Activated CD8-positive, alpha-beta T cell treated with anti-CD3 and anti-CD28 coated beads for 36 hours (primary cell): ENCODE measurements around the gene CFAP97D2. TPM values are rescaled to one million over a fixed set of nuclear protein-coding genes. Genes with fewer than 3 reads are reported as not detected.
"Not testable (repeated sequence)": the region's sequence is repeated elsewhere in the genome, so short reads cannot be mapped to it uniquely, and the experiment has no call there.

Experiments used
- ATAC-seq: fragments of 200-7000 bp; cut with Tn5 transposase; one replicate; pipeline ENCODE4 v1.10.0; 2021; ENCODE audit warnings: mild to moderate bottlenecking, moderate library complexity
- CTCF ChIA-PET: fragments of 350-600 bp; sonication (Branson Sonifier 250); formaldehyde crosslinking; loops from one replicate; lab custom pipeline; 2021; ENCODE audit warnings: antibody characterized with exemption; lab: Charles Lee
- POLR2A ChIA-PET: fragments of 350-600 bp; sonication (Branson Sonifier 250); formaldehyde crosslinking; loops from one replicate; lab custom pipeline; 2021; ENCODE audit warnings: antibody characterized with exemption; lab: Charles Lee
- DNase-seq: peaks from one replicate; pipeline ENCODE4 v3.0.0-alpha.2; 2020
- H3K27ac Mint-ChIP-seq: one replicate; pipeline ENCODE4 v1.8.0; 2021; ENCODE audit warnings: mild to moderate bottlenecking, mixed read lengths
- H3K27me3 Mint-ChIP-seq: one replicate; pipeline ENCODE4 v1.8.0; 2021; ENCODE audit warnings: mixed read lengths
- H3K36me3 Mint-ChIP-seq: one replicate; pipeline ENCODE4 v1.8.0; 2021; ENCODE audit warnings: low read depth, mixed read lengths
- H3K4me1 Mint-ChIP-seq: one replicate; pipeline ENCODE4 v1.8.0; 2021; ENCODE audit warnings: low read depth, mixed read lengths
- H3K4me3 Mint-ChIP-seq: one replicate; pipeline ENCODE4 v1.8.0; 2021; ENCODE audit warnings: mild to moderate bottlenecking, moderate library complexity, mixed read lengths
- H3K9me3 Mint-ChIP-seq: one replicate; pipeline ENCODE4 v1.8.0; 2021; ENCODE audit warnings: mixed read lengths
- intact Hi-C: fragments of 100-400 bp; cut with micrococcal nuclease; formaldehyde crosslinking; loops from one replicate; pipeline ENCODE4 v1.10.0; 2022
- total RNA-seq, 2 experiments: library from RNA; stranded (reverse); gene quantifications; one replicate each; pipeline ENCODE4 v1.2.3, GENCODE V29; 2021
- TF ChIP-seq, protein P1 (sequence below): fragments of 200-600 bp; IDR thresholded peaks from one replicate; pipeline ENCODE4 v1.8.0; 2022; ENCODE audit warnings: antibody characterized with exemption, mild to moderate bottlenecking

The CFAP97D2 gene
- total RNA-seq, 2 experiments from 2014 or later = not detected

DNA sequence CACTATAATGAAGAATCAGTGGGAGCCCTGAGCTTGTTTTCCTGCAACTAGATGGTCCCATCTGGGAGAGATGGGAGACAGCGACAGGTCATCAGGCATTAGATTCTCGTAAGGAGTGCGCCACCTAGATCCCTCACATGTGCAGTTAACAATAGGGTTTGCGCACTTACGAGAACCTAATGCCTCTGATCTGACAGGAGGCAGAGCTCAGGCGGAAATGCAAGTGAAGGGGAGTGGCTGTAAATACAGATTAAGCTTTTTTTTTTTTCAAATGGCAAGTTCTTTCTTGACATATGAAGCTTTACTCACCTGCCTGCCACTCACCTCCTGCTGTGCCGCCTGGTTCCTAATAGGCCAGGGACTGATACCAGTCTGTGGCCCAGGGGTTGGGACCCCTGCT lies 70.0 kb downstream of the CFAP97D2 start:
- intact Hi-C loops = no loop called here
- Mint-ChIP-seq H3K9me3 (no peaks in the 10 kb centered on the region), H3K36me3 (peaks cover 55% of the 10 kb centered on the region), H3K27me3 (no peaks in the 10 kb centered on the region), H3K27ac (no peak overlapping the region), H3K4me1 (peaks cover 11% of the 10 kb centered on the region), H3K4me3 (no peak overlapping the region)
- no peak for DNase-seq
- ATAC-seq = no peak
- ChIA-PET POLR2A (interaction anchor here (1.1 kb wide), 1 partner anchor 13 kb away, joined by 5 read pairs; no protein-coding TSS in a partner anchor), CTCF (interaction anchor here (0.6 to 1.5 kb wide), 3 partner anchors 12 to 90 kb away, joined by 3 to 4 read pairs (median 3); no protein-coding TSS in a partner anchor)
- TF ChIP-seq, protein P1, sequence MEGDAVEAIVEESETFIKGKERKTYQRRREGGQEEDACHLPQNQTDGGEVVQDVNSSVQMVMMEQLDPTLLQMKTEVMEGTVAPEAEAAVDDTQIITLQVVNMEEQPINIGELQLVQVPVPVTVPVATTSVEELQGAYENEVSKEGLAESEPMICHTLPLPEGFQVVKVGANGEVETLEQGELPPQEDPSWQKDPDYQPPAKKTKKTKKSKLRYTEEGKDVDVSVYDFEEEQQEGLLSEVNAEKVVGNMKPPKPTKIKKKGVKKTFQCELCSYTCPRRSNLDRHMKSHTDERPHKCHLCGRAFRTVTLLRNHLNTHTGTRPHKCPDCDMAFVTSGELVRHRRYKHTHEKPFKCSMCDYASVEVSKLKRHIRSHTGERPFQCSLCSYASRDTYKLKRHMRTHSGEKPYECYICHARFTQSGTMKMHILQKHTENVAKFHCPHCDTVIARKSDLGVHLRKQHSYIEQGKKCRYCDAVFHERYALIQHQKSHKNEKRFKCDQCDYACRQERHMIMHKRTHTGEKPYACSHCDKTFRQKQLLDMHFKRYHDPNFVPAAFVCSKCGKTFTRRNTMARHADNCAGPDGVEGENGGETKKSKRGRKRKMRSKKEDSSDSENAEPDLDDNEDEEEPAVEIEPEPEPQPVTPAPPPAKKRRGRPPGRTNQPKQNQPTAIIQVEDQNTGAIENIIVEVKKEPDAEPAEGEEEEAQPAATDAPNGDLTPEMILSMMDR = no peak

DNA sequence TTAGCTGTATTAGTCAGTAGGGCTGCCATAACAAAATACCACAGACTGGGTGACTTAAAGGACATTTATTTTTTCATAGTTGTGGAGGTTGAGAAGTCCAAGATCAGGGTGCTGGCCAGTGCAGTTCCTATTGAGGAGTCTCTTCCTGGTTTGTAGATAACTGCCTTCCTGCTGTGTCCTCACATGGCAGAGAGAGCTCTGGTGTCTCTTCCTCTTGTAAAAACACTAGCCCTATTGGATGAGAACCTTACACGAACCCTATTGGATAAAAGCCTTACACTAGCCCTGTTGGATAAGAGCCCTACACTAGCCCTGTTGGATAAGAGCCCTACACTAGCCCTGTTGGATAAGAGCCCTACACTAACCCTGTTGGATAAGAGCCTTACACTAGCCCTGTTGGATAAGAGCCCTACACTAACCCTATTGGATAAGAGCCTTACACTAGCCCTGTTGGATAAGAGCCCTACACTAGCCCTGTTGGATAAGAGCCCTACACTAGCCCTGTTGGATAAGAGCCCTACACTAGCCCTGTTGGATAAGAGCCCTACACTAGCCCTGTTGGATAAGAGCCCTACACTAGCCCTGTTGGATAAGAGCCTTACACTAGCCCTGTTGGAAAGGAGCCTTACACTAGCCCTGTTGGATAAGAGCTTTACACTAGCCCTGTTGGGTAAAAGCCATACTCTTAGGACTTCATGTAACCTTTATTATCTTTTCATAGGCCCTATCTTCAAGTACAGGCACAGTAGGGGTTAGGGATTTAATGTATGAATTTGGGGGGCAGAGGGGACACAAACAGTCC lies 72.8 kb downstream of the CFAP97D2 start:
- ChIA-PET POLR2A (interaction anchor here (1.5 kb wide), 1 partner anchor 14 kb away, joined by 4 read pairs; no protein-coding TSS in a partner anchor), CTCF (interaction anchor here (1.1 kb wide), 1 partner anchor 23 kb away, joined by 3 read pairs; no protein-coding TSS in a partner anchor)
- H3K27me3 Mint-ChIP-seq, DNase-seq, ATAC-seq, H3K4me3 Mint-ChIP-seq, H3K27ac Mint-ChIP-seq, intact Hi-C loops, H3K4me1 Mint-ChIP-seq, H3K9me3 Mint-ChIP-seq: not testable (repeated sequence)
- H3K36me3 Mint-ChIP-seq = peaks cover 51% of the 10 kb centered on the region

DNA sequence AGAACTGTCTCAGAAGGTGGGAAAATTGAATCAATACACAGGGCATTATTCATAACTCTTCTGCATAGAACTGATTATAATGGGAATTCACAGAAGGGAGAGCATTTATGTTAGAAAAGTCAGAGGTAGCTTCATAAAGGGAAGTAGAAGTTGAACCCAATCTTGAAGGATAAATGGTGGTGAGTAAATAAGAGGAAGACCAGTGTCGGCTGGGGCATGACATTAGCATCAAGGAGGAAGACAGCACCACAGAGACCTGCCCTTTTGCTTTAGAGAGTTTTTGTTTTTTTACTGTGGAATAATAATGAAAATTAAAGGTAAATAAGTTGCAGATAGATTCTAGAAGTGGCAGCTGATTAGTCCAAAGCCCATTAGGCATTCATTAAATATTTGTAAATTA lies 77.5 kb downstream of the CFAP97D2 start:
- peaks cover 15% of the 10 kb centered on the region for H3K4me1 Mint-ChIP-seq
- H3K27ac Mint-ChIP-seq = no peak overlapping the region
- no peak overlapping the region for H3K4me3 Mint-ChIP-seq
- ATAC-seq (no peak), DNase-seq (no peak)
- POLR2A ChIA-PET = interaction anchor here (1.3 to 1.6 kb wide), 3 partner anchors 9 to 33 kb away, joined by 3 to 4 read pairs (median 4); no protein-coding TSS in a partner anchor
- peaks cover 50% of the 10 kb centered on the region for H3K36me3 Mint-ChIP-seq
- intact Hi-C loops = no loop called here
- TF ChIP-seq, protein P1 = no peak
- no peaks in the 10 kb centered on the region for H3K9me3 Mint-ChIP-seq
- H3K27me3 Mint-ChIP-seq = no peaks in the 10 kb centered on the region
- CTCF ChIA-PET = interaction anchor here (1.0 kb wide), 1 partner anchor 9 kb away, joined by 4 read pairs; no protein-coding TSS in a partner anchor

DNA sequence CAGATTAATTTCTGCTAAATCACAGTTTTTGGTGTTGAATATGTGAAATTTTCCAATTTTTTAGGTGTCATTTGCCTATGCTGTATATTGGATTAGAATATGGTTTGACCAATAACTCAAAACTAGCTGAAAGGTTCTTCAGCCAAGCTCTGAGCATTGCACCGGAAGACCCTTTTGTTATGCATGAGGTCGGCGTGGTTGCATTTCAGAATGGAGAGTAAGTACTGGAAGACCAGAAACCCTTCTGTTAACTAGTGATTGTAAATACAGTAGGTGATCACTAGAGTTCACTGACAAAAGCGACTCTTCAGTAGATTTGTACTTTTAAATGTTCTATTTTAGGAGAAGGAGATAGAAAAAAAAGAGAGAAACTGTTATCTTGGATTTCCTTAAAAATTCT lies 78.0 kb downstream of the CFAP97D2 start:
- ATAC-seq (no peak), DNase-seq (no peak)
- peaks cover 17% of the 10 kb centered on the region for H3K4me1 Mint-ChIP-seq
- no peak overlapping the region for H3K27ac Mint-ChIP-seq
- CTCF ChIA-PET = interaction anchor here (1.0 kb wide), 1 partner anchor 31 kb away, joined by 3 read pairs; no protein-coding TSS in a partner anchor
- TF ChIP-seq, protein P1 = no peak
- H3K36me3 Mint-ChIP-seq = peaks cover 52% of the 10 kb centered on the region
- POLR2A ChIA-PET = interaction anchor here (1.3 to 1.6 kb wide), 3 partner anchors 8 to 33 kb away, joined by 3 to 4 read pairs (median 4); no protein-coding TSS in a partner anchor
- intact Hi-C loops = no loop called here
- no peak overlapping the region for H3K4me3 Mint-ChIP-seq
- no peaks in the 10 kb centered on the region for H3K27me3 Mint-ChIP-seq
- H3K9me3 Mint-ChIP-seq = no peaks in the 10 kb centered on the region

DNA sequence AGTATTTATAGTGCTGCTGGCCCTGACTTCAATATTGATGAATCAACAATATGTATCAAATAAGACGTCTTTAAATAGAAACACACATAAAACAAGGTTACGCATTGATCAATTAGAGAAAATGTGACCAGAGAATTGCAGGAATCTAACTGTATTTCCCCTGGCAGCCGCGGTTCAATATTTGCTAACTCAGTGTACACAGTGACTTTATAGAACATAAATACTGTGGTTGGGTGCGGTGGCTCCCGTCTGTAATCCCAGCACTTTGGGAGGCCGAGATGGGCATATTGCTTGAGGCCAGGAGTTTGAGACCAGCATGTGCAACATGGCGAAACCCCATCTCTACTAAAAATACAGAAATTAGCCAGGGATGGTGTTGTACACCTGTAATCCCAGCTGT lies 79.5 kb downstream of the CFAP97D2 start:
- TF ChIP-seq, protein P1 = no peak
- Mint-ChIP-seq H3K36me3 (peaks cover 63% of the 10 kb centered on the region), H3K4me1 (peaks cover 31% of the 10 kb centered on the region), H3K9me3 (no peaks in the 10 kb centered on the region), H3K27ac (no peak overlapping the region), H3K27me3 (no peaks in the 10 kb centered on the region), H3K4me3 (no peak overlapping the region)
- ChIA-PET POLR2A (interaction anchor here (1.0 kb wide), 1 partner anchor 65 kb away, joined by 3 read pairs; no protein-coding TSS in a partner anchor), CTCF (interaction anchor here (0.7 to 1.3 kb wide), 3 partner anchors 21 to 59 kb away, joined by 3 read pairs; no protein-coding TSS in a partner anchor)
- no peak for DNase-seq
- intact Hi-C loops = no loop called here
- no peak for ATAC-seq
